ENCODE measurements around the gene NCKAP5.

DNA sequence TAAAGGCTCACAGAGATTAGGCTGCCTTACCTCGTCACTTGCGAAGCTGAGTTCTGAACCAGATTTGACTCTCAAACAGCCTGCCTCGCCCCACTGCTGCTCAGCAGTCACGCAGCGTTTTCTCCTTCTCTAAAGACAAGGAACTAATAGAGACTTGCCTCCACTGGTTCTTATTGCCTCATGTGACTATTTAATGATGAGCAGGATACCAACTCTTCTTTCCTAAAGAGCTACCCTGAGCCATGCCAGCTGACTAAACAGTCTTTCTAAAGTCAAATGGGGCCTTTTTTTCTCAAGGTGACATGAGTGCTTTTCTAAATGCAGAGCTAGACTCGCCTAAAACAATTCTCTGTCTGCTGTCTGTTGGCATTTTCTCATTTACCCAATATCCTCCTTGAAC is 147.5 kb downstream of the NCKAP5 start:
- TF ChIP-seq, protein P1, sequence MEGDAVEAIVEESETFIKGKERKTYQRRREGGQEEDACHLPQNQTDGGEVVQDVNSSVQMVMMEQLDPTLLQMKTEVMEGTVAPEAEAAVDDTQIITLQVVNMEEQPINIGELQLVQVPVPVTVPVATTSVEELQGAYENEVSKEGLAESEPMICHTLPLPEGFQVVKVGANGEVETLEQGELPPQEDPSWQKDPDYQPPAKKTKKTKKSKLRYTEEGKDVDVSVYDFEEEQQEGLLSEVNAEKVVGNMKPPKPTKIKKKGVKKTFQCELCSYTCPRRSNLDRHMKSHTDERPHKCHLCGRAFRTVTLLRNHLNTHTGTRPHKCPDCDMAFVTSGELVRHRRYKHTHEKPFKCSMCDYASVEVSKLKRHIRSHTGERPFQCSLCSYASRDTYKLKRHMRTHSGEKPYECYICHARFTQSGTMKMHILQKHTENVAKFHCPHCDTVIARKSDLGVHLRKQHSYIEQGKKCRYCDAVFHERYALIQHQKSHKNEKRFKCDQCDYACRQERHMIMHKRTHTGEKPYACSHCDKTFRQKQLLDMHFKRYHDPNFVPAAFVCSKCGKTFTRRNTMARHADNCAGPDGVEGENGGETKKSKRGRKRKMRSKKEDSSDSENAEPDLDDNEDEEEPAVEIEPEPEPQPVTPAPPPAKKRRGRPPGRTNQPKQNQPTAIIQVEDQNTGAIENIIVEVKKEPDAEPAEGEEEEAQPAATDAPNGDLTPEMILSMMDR (IDR thresholded peaks at IDR 0.05) = no peak
- no peak for TF ChIP-seq CHD4 (IDR thresholded peaks at IDR 0.05; ENCODE audit: borderline replicate concordance)
- no peak for TF ChIP-seq HDAC2 (IDR thresholded peaks at IDR 0.05)
- no peak for TF ChIP-seq EHMT2 (IDR thresholded peaks at IDR 0.05; ENCODE audit: low read depth)

All from A549 (cell line).